Common myeloid progenitor, CD34-positive (primary cell): ENCODE measurements around the gene GPN2.
"Not testable (repeated sequence)": the region's sequence is repeated elsewhere in the genome, so short reads cannot be mapped to it uniquely, and the experiment has no call there.

Experiments used
- CTCF ChIA-PET: fragments of 350-600 bp; sonication (Branson Sonifier 250); formaldehyde crosslinking; loops from one replicate; lab custom pipeline; 2021; ENCODE audit warnings: antibody characterized with exemption; lab: Charles Lee
- POLR2A ChIA-PET: fragments of 350-600 bp; sonication (Branson Sonifier 250); formaldehyde crosslinking; loops from one replicate; lab custom pipeline; 2021; ENCODE audit warnings: antibody characterized with exemption; lab: Charles Lee
- DNase-seq, 3 donors: peaks; one replicate each; pipeline versions ENCODE4 v3.0.0 to v3.0.0-alpha.2; 2013
- H3K27ac ChIP-seq, 2 experiments: 1 replicate in 1 of 2; 2 replicates in 1 of 2; pipeline ENCODE4 v1.7.0; 2013; ENCODE audit warnings: inconsistent platforms in 2 of 2, low read length in 2 of 2, mild to moderate bottlenecking in 2 of 2, low read depth in 1 of 2, moderate library complexity in 1 of 2; ENCODE audit not compliant: severe bottlenecking in 2 of 2, insufficient read depth in 1 of 2, poor library complexity in 1 of 2
- H3K27me3 ChIP-seq, 5 experiments: replicated peaks in 2 of 5; 1 replicate in 3 of 5; 2 replicates in 2 of 5; pipeline versions ENCODE4 v1.6.1 to v1.7.0; 2013; ENCODE audit warnings: low read length in 4 of 5, mild to moderate bottlenecking in 2 of 5, moderate library complexity in 2 of 5, inconsistent platforms in 1 of 5; ENCODE audit not compliant: insufficient read depth in 5 of 5, control insufficient read depth in 4 of 5
- H3K36me3 ChIP-seq, 4 experiments: 1 replicate in 2 of 4; 2 replicates in 2 of 4; pipeline versions ENCODE4 v1.6.1 to v1.7.0; 2013; ENCODE audit warnings: low read length in 3 of 4, control low read depth in 1 of 4, mild to moderate bottlenecking in 1 of 4; ENCODE audit not compliant: control insufficient read depth in 4 of 4, insufficient read depth in 4 of 4
- H3K4me1 ChIP-seq, 4 experiments: 1 replicate in 3 of 4; 2 replicates in 1 of 4; pipeline versions ENCODE4 v1.6.1 to v1.7.1; 2013; ENCODE audit warnings: low read length in 3 of 4, mild to moderate bottlenecking in 3 of 4, control low read depth in 1 of 4, inconsistent platforms in 1 of 4, moderate library complexity in 1 of 4; ENCODE audit not compliant: control insufficient read depth in 4 of 4, insufficient read depth in 4 of 4; ENCODE audit errors: control extremely low read depth in 1 of 4
- H3K4me3 ChIP-seq, 7 experiments: 1 replicate in 4 of 7; 2 replicates in 3 of 7; pipeline versions ENCODE4 v1.5.1 to v1.7.0; 2013; ENCODE audit warnings: mild to moderate bottlenecking in 7 of 7, low read length in 6 of 7, moderate library complexity in 6 of 7, inconsistent platforms in 2 of 7, low read depth in 2 of 7, control low read depth in 1 of 7; ENCODE audit not compliant: insufficient read depth in 4 of 7, control insufficient read depth in 1 of 7; ENCODE audit errors: extremely low read depth in 1 of 7
- H3K9me3 ChIP-seq, 5 experiments: 1 replicate in 4 of 5; 2 replicates in 1 of 5; pipeline versions ENCODE4 v1.6.1 to v1.7.1; 2013; ENCODE audit warnings: low read length in 4 of 5, mild to moderate bottlenecking in 2 of 5, inconsistent platforms in 1 of 5, low read depth in 1 of 5, moderate library complexity in 1 of 5; ENCODE audit not compliant: control insufficient read depth in 4 of 5, insufficient read depth in 2 of 5; ENCODE audit errors: control extremely low read depth in 1 of 5
- WGBS: methylation state at CpG from one replicate; pipeline ENCODE4 v1.1.5; 2013; ENCODE audit not compliant: insufficient coverage; 5-methylcytosine and 5-hydroxymethylcytosine counted together

Gene GPN2

GRCh38 chr1:26848499-26848898 lies 41.6 kb downstream of the GPN2 start:
- ChIA-PET CTCF (interaction anchor here (0.8 to 3.1 kb wide), 9 partner anchors 10 to 250 kb away, joined by 3 to 18 read pairs (median 3); no protein-coding TSS in a partner anchor), POLR2A (no interaction called here)
- no peaks in the 10 kb centered on the region for H3K27me3 ChIP-seq
- H3K27ac ChIP-seq: peak overlapping the region in 1 of 2 experiments; percentile 9
- DNase-seq: no peak
- H3K4me3 ChIP-seq: no peak overlapping the region
- no peaks in the 10 kb centered on the region for H3K9me3 ChIP-seq
- peaks cover 17 to 70% (median 45%) of the 10 kb centered on the region in 4 experiments for H3K36me3 ChIP-seq
- H3K4me1 ChIP-seq: no peaks in the 10 kb centered on the region
- WGBS: 94% methylated on average over 9 of the region's 10 CpGs

GRCh38 chr1:26847826-26848225 lies 42.3 kb downstream of the GPN2 start:
- H3K4me1 ChIP-seq, H3K27me3 ChIP-seq, H3K4me3 ChIP-seq, POLR2A ChIA-PET, H3K27ac ChIP-seq, H3K9me3 ChIP-seq, DNase-seq: not testable (repeated sequence)
- CTCF ChIA-PET: interaction anchor here (1.1 to 3.1 kb wide), 6 partner anchors 9 to 52 kb away, joined by 3 to 18 read pairs (median 4); partner anchors contain the start of gene GPATCH3
- H3K36me3 ChIP-seq: peaks cover 18 to 69% (median 42%) of the 10 kb centered on the region in 4 experiments
- 94% methylated on average over 6 of the region's 6 CpGs for WGBS

GRCh38 chr1:26844424-26845196 lies 45.5 kb downstream of the GPN2 start:
- CTCF ChIA-PET: interaction anchor here (0.6 to 1.1 kb wide), 3 partner anchors 20 to 386 kb away, joined by 3 read pairs; no protein-coding TSS in a partner anchor
- no peaks in the 10 kb centered on the region for H3K9me3 ChIP-seq
- H3K27me3 ChIP-seq: no peaks in the 10 kb centered on the region
- no peaks in the 10 kb centered on the region for H3K4me1 ChIP-seq
- POLR2A ChIA-PET: no interaction called here
- no peak overlapping the region for H3K4me3 ChIP-seq
- H3K36me3 ChIP-seq: peaks cover 15 to 57% (median 36%) of the 10 kb centered on the region in 4 experiments
- no peak for DNase-seq
- WGBS: 98% methylated on average over 9 of the region's 13 CpGs
- no peak overlapping the region for H3K27ac ChIP-seq

DNA sequence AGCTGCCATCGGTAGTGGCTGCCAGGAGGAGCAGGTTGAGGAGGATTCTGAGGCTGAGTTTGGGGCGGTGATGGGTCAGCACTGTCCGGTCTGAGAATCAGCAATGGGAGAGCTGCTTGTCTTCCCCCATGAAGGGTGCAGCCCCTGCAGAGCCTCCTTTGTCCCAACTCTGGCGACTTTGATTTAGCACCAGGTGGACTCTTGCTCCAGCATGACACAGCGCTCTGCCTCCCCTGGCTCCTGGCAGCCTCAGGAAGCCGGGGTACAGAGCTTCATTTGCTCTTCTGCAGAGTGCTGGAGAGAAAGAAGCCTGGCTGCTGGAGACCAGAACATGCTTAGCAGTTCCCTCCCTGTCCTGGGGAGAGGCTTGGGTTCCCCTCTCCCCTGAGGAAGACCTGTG lies 50.3 kb downstream of the GPN2 start:
- 77% methylated on average over 6 of the region's 6 CpGs for whole genome bisulfite sequencing
- no peak overlapping the region for H3K27ac ChIP-seq
- ChIA-PET POLR2A (no interaction called here), CTCF (no interaction called here)
- no peaks in the 10 kb centered on the region for H3K9me3 ChIP-seq
- DNase-seq: no peak
- H3K36me3 ChIP-seq: peaks cover 15 to 59% (median 36%) of the 10 kb centered on the region in 4 experiments
- H3K27me3 ChIP-seq: no peaks in the 10 kb centered on the region
- no peak overlapping the region for H3K4me3 ChIP-seq
- H3K4me1 ChIP-seq: peaks cover 0 to under 1% (median 0%) of the 10 kb centered on the region in 4 experiments

- POLR2A ChIA-PET: no interaction called here
- CTCF ChIA-PET: interaction anchor here (2.6 kb wide), 1 partner anchor 30 kb away, joined by 10 read pairs; no protein-coding TSS in a partner anchor
- Histone ChIP-seq H3K27ac (no peak overlapping the region), H3K27me3 (no peaks in the 10 kb centered on the region), H3K36me3 (peaks cover 15 to 60% (median 39%) of the 10 kb centered on the region in 4 experiments), H3K9me3 (no peaks in the 10 kb centered on the region), H3K4me1 (peaks cover under 1 to 5% (median 4%) of the 10 kb centered on the region in 4 experiments), H3K4me3 (no peak overlapping the region)
- WGBS: 89% methylated on average over 1 of the region's 1 CpG
- DNase-seq: no peak
These were observed 50.8 kb downstream of the GPN2 start for GRCh38 chr1:26839339-26839722.

GRCh38 chr1:26838474-26839338 lies 51.4 kb downstream of the GPN2 start:
- peak in 2 of 3 donors; percentile 34 to 53 for DNase-seq
- peaks cover 5 to 11% (median 10%) of the 10 kb centered on the region in 4 experiments for H3K4me1 ChIP-seq
- H3K4me3 ChIP-seq: no peak overlapping the region
- H3K27ac ChIP-seq: no peak overlapping the region
- peaks cover 13 to 59% (median 42%) of the 10 kb centered on the region in 4 experiments for H3K36me3 ChIP-seq
- POLR2A ChIA-PET: interaction anchor here (0.5 kb wide), 1 partner anchor 38 kb away, joined by 4 read pairs; no protein-coding TSS in a partner anchor
- H3K27me3 ChIP-seq: no peaks in the 10 kb centered on the region
- CTCF ChIA-PET: interaction anchor here (1.0 to 2.6 kb wide), 2 partner anchors 9 to 29 kb away, joined by 3 to 10 read pairs; no protein-coding TSS in a partner anchor
- WGBS: 87% methylated on average over 8 of the region's 8 CpGs
- H3K9me3 ChIP-seq: no peaks in the 10 kb centered on the region
